PC-3 (cell line): ENCODE results near the gene DEFB131A.
"Not testable (repeated sequence)": the region's sequence is repeated elsewhere in the genome, so short reads cannot be mapped to it uniquely, and the experiment has no call there.

Source experiments
- CTCF ChIP-seq: fragments of 300-600 bp; sonication (generic); conservative IDR thresholded peaks from 2 replicates; pipeline ENCODE4 v1.5.1; 2017; ENCODE audit warnings: antibody characterized with exemption, low read depth, mild to moderate bottlenecking, low read length
- EZH2 ChIP-seq: fragments of 300-600 bp; sonication (generic); IDR thresholded peaks from one replicate; pipeline ENCODE4 v1.6.1; 2017; ENCODE audit warnings: antibody characterized with exemption, mild to moderate bottlenecking, low read length; ENCODE audit not compliant: unreplicated experiment
- EZH2phosphoT487 ChIP-seq: fragments of 300-600 bp; sonication (generic); IDR thresholded peaks from 2 replicates; pipeline ENCODE4 v1.6.1; 2018; ENCODE audit warnings: mild to moderate bottlenecking, antibody characterized with exemption, low read length, borderline replicate concordance

GRCh38 chr4:9498468-9499040 lies 54.3 kb downstream of the DEFB131A start:
- not testable (repeated sequence) for TF ChIP-seq CTCF, EZH2, EZH2phosphoT487
